Stimulated activated CD4-positive, alpha-beta T cell treated with anti-CD3 and anti-CD28 coated beads, Interleukin-12 subunit alpha, Interleukin-12 subunit beta, amount 100 ng/mL, for 4 hours (primary cell): ENCODE results near the gene TUBB.
A peak's percentile ranks its signal among the peaks of the same experiment; 100 is the strongest.
"Not testable (repeated sequence)": the region's sequence is repeated elsewhere in the genome, so short reads cannot be mapped to it uniquely, and the experiment has no call there.

Experiments
- DNase-seq: peaks from one replicate; pipeline ENCODE4 v3.0.0-alpha.2; 2020

The TUBB gene

DNA sequence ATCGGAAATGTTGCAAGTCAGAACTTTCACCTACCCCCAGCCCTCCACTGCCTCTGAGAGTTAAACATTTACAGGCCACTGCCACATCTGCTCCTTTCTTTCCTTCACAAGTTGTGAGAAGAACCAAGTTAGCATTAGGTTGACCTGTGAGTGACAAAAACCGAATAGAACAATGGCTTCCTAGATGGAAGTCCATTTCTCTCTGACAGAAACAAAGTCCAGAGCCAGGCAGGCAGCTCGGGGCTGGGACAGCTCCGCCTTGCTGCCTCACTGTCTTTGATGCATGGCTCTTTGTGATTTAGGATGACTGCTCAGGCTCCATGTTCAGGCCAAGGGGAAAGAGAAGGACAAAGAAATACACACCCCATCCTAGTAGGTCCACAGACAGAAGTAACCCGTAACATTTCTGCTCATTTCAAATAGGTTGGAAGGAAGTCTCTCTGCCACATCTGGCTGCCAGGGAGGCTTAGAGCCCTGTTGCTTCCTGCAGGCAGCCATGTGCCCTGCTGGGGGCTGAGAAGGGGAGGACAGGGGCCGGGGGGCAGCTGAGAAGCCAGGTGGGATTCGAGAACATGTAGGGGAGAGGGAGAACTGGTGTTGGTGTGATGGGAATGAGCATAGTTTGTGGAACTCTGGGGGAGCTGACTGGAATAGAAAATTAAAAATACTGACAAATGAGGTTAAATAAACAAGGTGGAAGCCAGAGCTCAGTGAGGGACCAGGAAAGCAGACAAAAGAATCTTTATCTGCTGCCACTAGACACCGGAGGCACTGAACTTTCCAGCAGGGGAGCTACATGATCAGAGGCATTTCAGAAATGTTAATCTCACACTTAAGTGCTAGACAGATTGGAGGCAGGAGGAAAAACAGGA lies 43.7 kb downstream of the TUBB start:
- DNase-seq, result no peak

- DNase-seq, result not testable (repeated sequence)
Observed at GRCh38 chr6:30764490-30765043, 44.4 kb downstream of the TUBB start.

- DNase-seq, result not testable (repeated sequence)
Observed at GRCh38 chr6:30765495-30765894, 45.3 kb downstream of the TUBB start.

DNA sequence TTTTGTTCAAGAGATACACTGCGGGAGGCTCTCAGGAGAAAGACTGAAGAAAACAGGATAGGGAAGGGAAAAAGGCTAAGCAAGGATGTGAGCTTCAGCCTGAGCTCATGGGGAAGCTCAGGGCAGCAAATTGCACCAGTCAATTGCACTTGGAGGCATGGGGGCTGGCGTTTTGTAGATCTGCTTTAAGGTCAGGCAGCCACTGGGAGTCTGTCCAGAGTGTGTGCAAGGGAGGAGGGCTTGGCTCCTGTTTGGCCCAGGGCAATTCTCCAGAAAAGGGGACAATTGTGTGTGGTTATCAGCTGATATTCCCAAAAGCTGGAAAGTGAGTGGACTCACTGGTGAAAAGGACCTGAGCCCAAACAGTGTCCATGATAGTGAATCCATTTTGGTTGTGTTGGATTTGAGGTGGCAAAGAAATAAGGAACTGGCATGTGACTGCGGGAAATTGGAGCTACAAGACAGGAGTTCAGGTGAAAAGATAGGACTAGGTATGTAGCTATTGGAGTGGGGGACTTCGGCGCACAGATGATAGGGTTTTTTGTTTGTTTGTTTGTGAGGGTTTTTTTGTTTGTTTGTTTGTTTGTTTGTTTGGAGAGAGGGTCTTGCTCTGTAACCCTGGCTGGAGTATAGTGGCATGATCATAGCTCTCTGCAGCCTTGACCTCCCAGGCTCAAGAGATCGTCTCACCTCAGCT lies 46.5 kb downstream of the TUBB start:
- no peak for DNase-seq

- DNase-seq, result no peak
Observed at GRCh38 chr6:30767158-30767943, 47.2 kb downstream of the TUBB start.

DNA sequence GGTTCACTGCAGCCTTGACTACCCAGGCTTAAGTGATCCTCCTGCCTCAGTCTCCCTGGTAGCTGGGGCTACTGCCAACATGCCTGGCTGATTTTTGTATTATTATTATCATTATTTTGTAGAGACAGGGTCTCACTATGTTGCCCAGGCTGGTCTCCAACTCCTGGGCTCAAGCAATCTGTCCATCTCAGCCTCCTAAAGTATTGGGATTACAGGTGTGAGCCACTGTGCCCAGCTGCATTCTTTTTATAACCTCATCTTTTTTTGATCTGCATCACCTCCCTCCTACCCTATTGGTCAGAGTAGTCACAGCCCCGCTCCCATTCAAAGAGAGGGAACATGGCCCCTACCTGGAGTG lies 47.8 kb downstream of the TUBB start:
- DNase-seq, result no peak

DNA sequence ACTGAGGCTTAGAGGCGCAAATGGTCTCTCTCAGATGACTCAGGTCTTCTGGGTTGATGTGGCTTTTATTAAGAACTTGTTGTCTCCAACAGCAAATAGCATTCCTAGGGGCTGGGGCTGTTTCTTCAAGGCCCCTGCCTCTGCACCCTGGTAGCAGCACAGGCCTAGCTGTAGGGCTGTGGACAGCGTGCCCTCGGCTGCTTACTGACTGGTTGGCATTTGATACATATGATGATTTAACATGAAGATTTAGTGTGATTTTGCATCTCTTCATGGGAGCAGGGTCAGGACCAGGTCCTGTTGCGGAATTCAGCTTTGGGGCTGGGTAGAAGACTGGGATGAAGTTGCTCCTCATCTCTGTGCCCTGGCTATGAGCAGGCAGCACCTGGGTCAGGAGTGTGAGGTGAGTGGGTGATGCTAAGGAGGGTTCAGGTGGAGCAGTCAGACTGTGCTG lies 48.5 kb downstream of the TUBB start:
- DNase-seq, result peak; percentile 36

GRCh38 chr6:30769088-30769852 lies 49.1 kb downstream of the TUBB start:
- DNase-seq, result peak; percentile 78

- DNase-seq, result no peak
Observed at GRCh38 chr6:30769853-30770524, 49.8 kb downstream of the TUBB start.

DNA sequence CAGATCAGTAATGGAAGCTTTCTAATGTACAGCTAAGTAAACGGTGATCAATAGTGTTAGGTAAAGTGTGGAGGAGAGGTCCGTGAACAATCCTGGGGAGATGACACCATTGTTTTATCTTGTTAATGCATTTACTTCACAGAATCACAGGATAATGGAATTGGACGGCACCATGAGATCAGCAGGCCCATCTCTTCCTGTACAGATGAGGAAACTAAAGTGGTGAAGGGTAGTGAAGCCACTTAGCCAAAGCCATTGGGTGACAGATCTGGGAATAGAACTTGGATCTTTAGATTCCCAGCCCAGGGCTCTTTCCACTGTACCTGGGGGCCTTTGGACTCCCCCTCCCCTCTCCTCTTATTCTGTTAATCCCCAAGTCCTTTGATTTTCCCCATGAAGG lies 50.4 kb downstream of the TUBB start:
- no peak for DNase-seq

- no peak for DNase-seq
Observed at GRCh38 chr6:30774701-30775100, 54.5 kb downstream of the TUBB start.
